GM18507 (cell line): ENCODE data around the gene PTPRT.

Source experiments
- DNase-seq: peaks from one replicate; pipeline ENCODE4 v3.0.0; 2011; ENCODE audit warnings: low read depth; ENCODE audit not compliant: insufficient read length; ENCODE audit errors: extremely low spot score
- FAIRE-seq: peaks from 2 replicates; lab custom pipeline; 2011; peaks lifted over from hg19 to GRCh38; lab: Jason Lieb, UNC

PTPRT gene

DNA sequence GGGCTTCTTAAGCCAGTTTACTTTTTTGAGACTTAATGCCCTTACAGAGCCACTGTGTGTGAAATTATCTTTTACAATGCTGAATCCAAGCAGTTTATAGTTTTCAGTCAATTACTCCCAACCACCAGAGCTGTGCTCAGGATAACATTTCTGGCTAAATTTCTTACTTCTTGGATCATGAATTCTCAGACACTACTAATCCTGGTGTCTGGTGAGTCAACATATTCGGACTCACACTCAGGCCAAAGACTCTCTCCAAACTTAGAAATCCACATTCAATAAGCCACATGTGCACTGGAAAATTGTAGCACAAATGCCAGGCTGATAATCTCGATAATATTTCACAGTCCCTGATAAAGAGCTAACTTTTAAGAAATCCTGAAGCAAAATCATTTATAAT, 49.0 kb downstream of the PTPRT start:
- no peak for FAIRE-seq

DNA sequence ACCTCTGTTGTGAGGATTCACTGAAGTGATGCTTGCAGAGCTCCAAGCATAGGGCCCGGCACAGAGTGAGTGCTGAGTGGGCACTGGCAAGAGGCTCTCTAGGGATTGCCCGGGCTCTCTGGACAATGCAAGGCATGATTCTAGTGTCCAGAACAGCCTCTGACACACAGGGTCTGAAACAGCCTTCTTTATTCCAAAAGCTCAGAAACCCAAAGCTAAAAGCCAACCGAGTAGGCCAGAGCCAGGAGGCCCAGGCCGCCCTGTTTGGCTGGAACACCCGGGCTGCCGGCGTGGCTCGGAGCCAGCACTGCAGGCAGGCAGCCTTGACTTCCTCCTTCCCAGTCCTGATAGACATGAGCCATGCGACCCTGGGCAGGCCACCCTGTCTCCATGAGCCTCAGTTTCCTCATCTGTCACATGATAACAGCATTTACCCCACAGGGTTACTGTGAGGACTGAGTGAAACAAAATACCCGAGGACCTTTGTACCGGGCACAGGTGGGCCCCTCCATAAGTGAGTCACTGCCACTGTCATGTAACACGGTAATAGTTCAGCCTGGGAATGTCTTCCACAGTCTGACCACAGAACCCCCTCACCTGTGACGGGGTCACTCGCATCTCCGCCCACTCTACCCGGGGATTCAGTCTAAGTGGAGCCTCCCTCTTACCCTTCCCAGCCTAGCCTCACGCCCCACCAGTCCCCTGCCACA, 51.5 kb downstream of the PTPRT start:
- DNase-seq = no peak
- FAIRE-seq = no peak

More for the DNA sequence above, 49.0 kb downstream of the PTPRT start:
- DNase-seq = no peak

GRCh38 chr20:43137160-43137559, 52.5 kb downstream of the PTPRT start:
- no peak for FAIRE-seq
- no peak for DNase-seq

- no peak for FAIRE-seq
Measured at GRCh38 chr20:43124241-43124640, 65.5 kb downstream of the PTPRT start.

DNA sequence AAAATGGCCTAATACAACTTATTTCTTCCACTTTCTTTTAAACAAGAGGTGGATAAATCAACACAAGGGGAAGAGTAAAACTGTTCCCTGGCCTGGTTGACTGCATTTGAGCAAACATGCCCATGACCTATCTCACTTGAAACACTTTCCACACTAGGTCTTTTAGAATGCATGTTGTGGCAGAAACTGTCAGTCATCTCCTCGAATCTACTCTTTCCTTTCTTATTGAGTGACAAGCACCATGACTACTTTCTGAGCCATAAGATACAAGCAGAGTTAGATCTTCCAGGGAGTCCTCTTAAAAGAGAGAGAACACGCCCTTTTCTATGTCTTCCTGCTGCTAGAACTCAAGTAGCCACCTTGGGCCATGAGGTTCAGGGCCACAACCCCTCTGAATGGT, 66.5 kb downstream of the PTPRT start:
- no peak for FAIRE-seq
- DNase-seq = no peak

More at GRCh38 chr20:43124241-43124640, 65.5 kb downstream of the PTPRT start:
- no peak for DNase-seq

- DNase-seq (no peak), FAIRE-seq (no peak)
Measured at GRCh38 chr20:43119720-43120119, 70.0 kb downstream of the PTPRT start.

DNA sequence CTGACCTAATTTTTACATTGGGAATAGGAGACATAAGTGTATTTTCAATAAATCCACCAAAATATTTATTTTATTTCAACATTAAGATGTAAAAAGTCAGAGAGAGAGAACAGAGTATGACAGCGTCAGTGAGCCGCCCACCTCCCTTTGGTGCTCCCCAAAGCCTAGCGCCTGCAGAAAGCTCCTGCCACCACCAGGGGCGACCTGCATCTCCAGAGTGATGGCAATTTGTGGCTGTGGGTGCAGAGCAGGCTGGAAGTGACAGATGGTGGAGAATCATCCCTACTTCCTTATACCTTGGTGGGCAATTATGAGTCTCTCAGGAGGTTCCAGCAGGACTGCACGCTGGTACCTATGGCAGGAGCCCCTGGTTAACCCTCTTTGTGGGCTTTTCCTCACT, 87.3 kb downstream of the PTPRT start:
- DNase-seq = no peak
- FAIRE-seq = no peak

DNA sequence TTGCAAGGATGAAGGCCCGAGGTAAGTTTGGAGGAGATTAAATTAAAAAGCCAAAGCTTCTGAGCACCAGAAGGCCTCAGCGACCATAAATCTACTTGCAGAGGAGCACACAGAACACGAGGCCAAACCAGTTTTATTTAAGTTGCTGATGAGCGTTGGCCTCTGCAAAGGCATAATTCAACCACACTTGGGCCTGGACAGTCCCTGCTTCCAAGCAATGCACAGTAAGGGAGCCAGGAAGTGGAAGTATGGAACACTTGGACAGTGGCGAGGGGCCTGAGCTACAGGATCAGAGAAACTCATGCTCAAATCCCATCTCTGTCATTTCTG, 92.8 kb downstream of the PTPRT start:
- no peak for FAIRE-seq
- no peak for DNase-seq

GRCh38 chr20:43096126-43096930, 93.4 kb downstream of the PTPRT start:
- FAIRE-seq = no peak

GRCh38 chr20:43095034-43095433, 94.7 kb downstream of the PTPRT start:
- no peak for DNase-seq
- no peak for FAIRE-seq

More at GRCh38 chr20:43096126-43096930, 93.4 kb downstream of the PTPRT start:
- no peak for DNase-seq

GRCh38 chr20:43092386-43093088, 97.2 kb downstream of the PTPRT start:
- DNase-seq = no peak
- FAIRE-seq = no peak

GRCh38 chr20:43068482-43068881, 121.2 kb downstream of the PTPRT start:
- FAIRE-seq (no peak), DNase-seq (no peak)

- no peak for FAIRE-seq
- DNase-seq = no peak
Measured at GRCh38 chr20:43066125-43066524, 123.6 kb downstream of the PTPRT start.

DNA sequence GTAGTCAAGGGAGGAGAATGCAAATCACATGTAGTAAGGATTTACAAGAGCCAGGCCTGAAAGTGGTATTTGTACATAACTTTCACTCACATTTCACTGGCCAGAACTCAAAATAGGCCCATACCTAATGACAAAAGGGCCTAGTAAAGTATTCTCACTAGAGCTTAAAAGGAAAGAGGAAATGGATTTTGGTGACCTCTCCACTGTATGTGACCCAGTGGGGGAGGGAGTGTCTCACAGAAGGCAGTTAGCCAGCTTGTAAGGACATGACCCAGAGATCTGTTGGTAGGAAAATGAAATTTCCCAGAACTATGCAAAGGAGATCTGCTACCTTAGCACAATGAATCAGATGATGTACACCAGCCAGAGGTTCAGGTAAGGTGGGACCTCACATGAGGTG, 124.4 kb downstream of the PTPRT start:
- no peak for FAIRE-seq
- no peak for DNase-seq

DNA sequence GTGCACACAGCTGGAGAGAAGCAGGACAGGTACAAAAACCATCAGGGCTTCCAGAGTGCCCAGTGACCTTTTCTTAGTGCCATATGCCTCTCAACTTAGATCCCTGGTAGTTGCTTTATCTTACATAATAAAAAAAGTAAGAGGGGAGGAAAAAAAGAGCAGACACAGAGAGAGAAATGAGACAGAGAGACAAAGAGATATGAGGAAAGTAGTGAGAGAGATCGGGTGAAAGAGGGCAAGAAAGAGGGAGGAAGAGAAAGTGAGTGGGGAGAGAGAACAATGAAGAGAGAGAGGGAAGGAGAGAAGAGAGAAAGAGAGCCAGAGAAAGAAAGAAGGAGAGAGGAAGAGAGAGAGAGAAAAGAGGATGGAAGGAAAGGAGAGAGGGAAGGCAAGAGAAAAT, 131.6 kb downstream of the PTPRT start:
- FAIRE-seq (no peak), DNase-seq (no peak)

DNA sequence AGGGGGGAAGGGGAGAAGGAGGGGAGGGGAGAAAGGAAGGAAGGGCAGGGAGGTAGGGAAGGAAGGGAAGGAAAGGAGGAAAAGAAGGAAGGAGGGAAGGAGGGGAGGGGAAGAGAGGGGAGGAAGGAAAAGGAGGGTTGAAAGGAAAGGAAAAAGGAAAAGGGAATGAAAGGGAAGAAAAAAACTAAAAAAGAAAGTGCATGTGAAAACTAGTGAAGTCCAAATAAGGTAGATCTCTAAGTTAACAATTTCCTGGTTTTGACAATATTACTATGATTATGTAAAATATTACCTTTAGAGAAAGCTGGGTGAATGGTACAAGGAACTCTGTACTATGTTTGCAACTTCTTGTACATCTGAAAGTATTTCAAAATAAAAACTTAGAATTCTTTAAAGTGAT, 132.4 kb downstream of the PTPRT start:
- DNase-seq (no peak), FAIRE-seq (no peak)

DNA sequence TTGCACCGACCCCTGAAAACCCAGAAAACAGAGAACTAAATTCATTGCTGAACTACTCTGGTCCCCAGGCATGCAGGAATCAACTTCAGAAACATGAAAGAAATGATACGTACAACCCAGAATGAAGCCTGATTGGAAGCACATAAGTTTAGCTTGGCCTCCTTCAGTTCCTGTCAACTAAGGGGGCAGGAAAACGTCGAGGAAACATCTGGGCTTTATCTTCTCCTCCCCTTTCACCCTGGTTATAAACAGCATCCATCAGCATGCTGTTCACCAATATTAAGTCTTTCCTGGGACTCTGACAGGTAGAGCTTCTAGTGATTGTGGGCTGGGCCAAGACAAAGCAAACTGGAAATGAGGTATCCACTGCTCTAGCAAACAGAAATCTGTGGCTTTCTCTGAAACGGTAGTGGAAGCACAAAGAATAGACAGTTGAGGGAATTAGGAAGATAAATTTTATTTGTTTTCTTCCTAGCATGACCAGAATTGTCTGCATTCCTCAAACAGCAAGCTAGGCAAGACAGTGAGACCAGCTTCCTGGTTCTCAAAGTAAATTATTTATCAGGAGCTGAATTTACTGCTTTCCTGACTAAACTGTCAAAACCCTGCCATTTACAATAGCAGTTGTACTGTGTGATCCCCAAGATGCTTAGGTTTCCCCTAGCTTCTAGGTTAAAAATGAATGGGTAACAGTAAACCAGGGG, 134.4 kb downstream of the PTPRT start:
- no peak for FAIRE-seq
- DNase-seq = no peak

DNA sequence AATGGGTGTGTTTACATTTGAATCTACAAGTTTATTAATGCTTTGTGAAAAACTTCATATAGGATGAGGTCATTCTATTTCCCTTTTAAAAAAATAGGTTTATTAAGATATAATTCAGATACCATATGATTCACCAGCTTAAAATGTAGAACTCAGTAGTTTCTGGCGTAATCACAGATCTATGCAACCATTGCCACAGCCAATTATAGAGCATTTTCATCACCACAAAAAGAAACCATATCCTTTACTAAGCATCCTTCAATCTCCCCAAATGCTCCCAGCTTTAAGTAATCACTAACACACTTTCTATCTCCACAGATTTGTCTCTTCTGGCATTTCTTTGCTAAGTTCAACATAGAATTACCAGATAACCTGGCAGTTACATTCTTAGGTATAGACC, 137.2 kb downstream of the PTPRT start:
- no peak for DNase-seq
- no peak for FAIRE-seq

DNA sequence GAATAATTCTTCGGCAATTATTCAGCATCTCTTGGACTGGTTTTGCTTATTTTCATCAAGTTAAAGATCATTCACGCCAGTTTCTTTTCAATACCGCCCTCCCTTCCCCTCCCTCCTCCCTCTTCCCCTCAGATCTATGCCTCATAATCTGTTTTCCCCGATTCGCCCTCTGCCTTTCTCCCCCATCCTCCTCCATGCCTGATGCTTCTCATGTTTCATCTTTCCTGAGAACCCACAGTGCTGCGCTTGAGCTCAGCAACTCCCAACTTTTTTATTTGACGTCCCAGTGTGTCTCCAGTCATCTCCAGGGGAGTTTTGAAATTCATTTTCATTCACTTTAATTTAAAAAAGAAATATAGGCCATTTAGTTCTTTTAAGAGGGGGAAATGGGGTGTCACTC, 142.7 kb downstream of the PTPRT start:
- DNase-seq (no peak), FAIRE-seq (no peak)

DNA sequence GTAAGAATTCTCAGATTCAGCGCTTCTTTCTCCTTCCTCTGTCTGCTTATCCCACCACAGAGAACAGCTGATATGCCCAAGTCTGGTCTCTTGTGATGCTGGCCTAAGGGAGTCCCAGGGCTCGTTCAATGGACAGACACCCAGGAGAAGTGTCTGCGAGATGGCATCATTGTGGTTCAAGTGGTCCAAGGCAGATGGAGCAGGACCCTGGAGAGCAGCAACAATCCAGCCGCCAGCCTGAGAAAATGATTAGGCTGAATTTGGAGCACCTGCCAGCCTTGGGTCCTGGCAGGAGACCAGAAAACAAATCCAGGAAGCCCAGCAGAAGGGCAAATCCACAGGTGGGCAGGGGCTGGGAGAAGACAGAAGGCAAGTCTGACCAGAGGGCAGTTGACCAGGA, 145.8 kb downstream of the PTPRT start:
- no peak for FAIRE-seq

More for the DNA sequence above, 145.8 kb downstream of the PTPRT start:
- no peak for DNase-seq
